ENCODE data around the gene CLEC16A.

Gene CLEC16A

GRCh38 chr16:11067697-11068141 is 123.4 kb downstream of the CLEC16A start:
- H3K9me3 ChIP-seq (ENCODE audit: insufficient read depth, low read depth, low read length) = no peaks in the 10 kb centered on the region
- no peak overlapping the region for H3K9ac ChIP-seq (ENCODE audit: low read depth, low read length)
- H3K4me1 ChIP-seq (ENCODE audit: insufficient read depth, low read length) = no peaks in the 10 kb centered on the region
- H3K27ac ChIP-seq (ENCODE audit: low read depth, low read length) = no peak overlapping the region
- peaks cover 7% of the 10 kb centered on the region for H3K36me3 ChIP-seq (ENCODE audit: insufficient read depth, low read length)
- WGBS = 95% methylated on average over 7 of the region's 7 CpGs
- H3K4me3 ChIP-seq (ENCODE audit: low read length) = no peak overlapping the region
- H3K27me3 ChIP-seq (ENCODE audit: insufficient read depth, low read length) = no peaks in the 10 kb centered on the region

GRCh38 chr16:11071829-11072228 is 127.5 kb downstream of the CLEC16A start:
- no peak overlapping the region for H3K27ac ChIP-seq (ENCODE audit: low read depth, low read length)
- no peaks in the 10 kb centered on the region for H3K27me3 ChIP-seq (ENCODE audit: insufficient read depth, low read length)
- no peak overlapping the region for H3K4me3 ChIP-seq (ENCODE audit: low read length)
- 95% methylated on average over 5 of the region's 5 CpGs for WGBS
- H3K4me1 ChIP-seq (ENCODE audit: insufficient read depth, low read length) = no peaks in the 10 kb centered on the region
- no peaks in the 10 kb centered on the region for H3K9me3 ChIP-seq (ENCODE audit: insufficient read depth, low read depth, low read length)
- no peak overlapping the region for H3K9ac ChIP-seq (ENCODE audit: low read depth, low read length)
- no peaks in the 10 kb centered on the region for H3K36me3 ChIP-seq (ENCODE audit: insufficient read depth, low read length)

- H3K9me3 ChIP-seq (ENCODE audit: insufficient read depth, low read depth, low read length) = no peaks in the 10 kb centered on the region
- no peak overlapping the region for H3K4me3 ChIP-seq (ENCODE audit: low read length)
- H3K27me3 ChIP-seq (ENCODE audit: insufficient read depth, low read length) = no peaks in the 10 kb centered on the region
- H3K9ac ChIP-seq (ENCODE audit: low read depth, low read length) = no peak overlapping the region
- no peaks in the 10 kb centered on the region for H3K4me1 ChIP-seq (ENCODE audit: insufficient read depth, low read length)
- no peaks in the 10 kb centered on the region for H3K36me3 ChIP-seq (ENCODE audit: insufficient read depth, low read length)
- no peak overlapping the region for H3K27ac ChIP-seq (ENCODE audit: low read depth, low read length)
- 91% methylated on average over 4 of the region's 5 CpGs for WGBS
Observed at GRCh38 chr16:11072420-11073153, 128.2 kb downstream of the CLEC16A start.

GRCh38 chr16:11073407-11073999 is 129.1 kb downstream of the CLEC16A start:
- no peaks in the 10 kb centered on the region for H3K27me3 ChIP-seq (ENCODE audit: insufficient read depth, low read length)
- H3K36me3 ChIP-seq (ENCODE audit: insufficient read depth, low read length) = no peaks in the 10 kb centered on the region
- H3K9ac ChIP-seq (ENCODE audit: low read depth, low read length) = no peak overlapping the region
- no peak overlapping the region for H3K4me3 ChIP-seq (ENCODE audit: low read length)
- WGBS = 93% methylated on average over 11 of the region's 11 CpGs
- H3K9me3 ChIP-seq (ENCODE audit: insufficient read depth, low read depth, low read length) = no peaks in the 10 kb centered on the region
- no peak overlapping the region for H3K27ac ChIP-seq (ENCODE audit: low read depth, low read length)
- H3K4me1 ChIP-seq (ENCODE audit: insufficient read depth, low read length) = no peaks in the 10 kb centered on the region

- no peaks in the 10 kb centered on the region for H3K27me3 ChIP-seq (ENCODE audit: insufficient read depth, low read length)
- H3K27ac ChIP-seq (ENCODE audit: low read depth, low read length) = no peak overlapping the region
- no peak overlapping the region for H3K9ac ChIP-seq (ENCODE audit: low read depth, low read length)
- H3K4me1 ChIP-seq (ENCODE audit: insufficient read depth, low read length) = no peaks in the 10 kb centered on the region
- no peaks in the 10 kb centered on the region for H3K36me3 ChIP-seq (ENCODE audit: insufficient read depth, low read length)
- H3K4me3 ChIP-seq (ENCODE audit: low read length) = no peak overlapping the region
- H3K9me3 ChIP-seq (ENCODE audit: insufficient read depth, low read depth, low read length) = no peaks in the 10 kb centered on the region
Observed at GRCh38 chr16:11074131-11074530, 129.8 kb downstream of the CLEC16A start.

GRCh38 chr16:11075163-11075562 is 130.8 kb downstream of the CLEC16A start:
- no peak overlapping the region for H3K27ac ChIP-seq (ENCODE audit: low read depth, low read length)
- 95% methylated on average over 4 of the region's 4 CpGs for WGBS
- no peak overlapping the region for H3K9ac ChIP-seq (ENCODE audit: low read depth, low read length)

GRCh38 chr16:11076259-11077018 is 132.1 kb downstream of the CLEC16A start:
- H3K4me3 ChIP-seq (ENCODE audit: low read length) = no peak overlapping the region
- no peaks in the 10 kb centered on the region for H3K36me3 ChIP-seq (ENCODE audit: insufficient read depth, low read length)
- H3K27me3 ChIP-seq (ENCODE audit: insufficient read depth, low read length) = no peaks in the 10 kb centered on the region
- no peak overlapping the region for H3K27ac ChIP-seq (ENCODE audit: low read depth, low read length)
- H3K9me3 ChIP-seq (ENCODE audit: insufficient read depth, low read depth, low read length) = no peaks in the 10 kb centered on the region
- WGBS = 83% methylated on average over 12 of the region's 13 CpGs
- H3K9ac ChIP-seq (ENCODE audit: low read depth, low read length) = no peak overlapping the region; the same call in 1 of the 2 replicates
- H3K4me1 ChIP-seq (ENCODE audit: insufficient read depth, low read length) = no peaks in the 10 kb centered on the region; the same call in 1 of the 2 replicates

More at GRCh38 chr16:11075163-11075562, 130.8 kb downstream of the CLEC16A start:
- Histone ChIP-seq H3K36me3 (ENCODE audit: insufficient read depth, low read length) (no peaks in the 10 kb centered on the region), H3K27me3 (ENCODE audit: insufficient read depth, low read length) (no peaks in the 10 kb centered on the region), H3K9me3 (ENCODE audit: insufficient read depth, low read depth, low read length) (no peaks in the 10 kb centered on the region), H3K4me1 (ENCODE audit: insufficient read depth, low read length) (no peaks in the 10 kb centered on the region; the same call in 1 of the 2 replicates), H3K4me3 (ENCODE audit: low read length) (no peak overlapping the region)

GRCh38 chr16:11078812-11079459 is 134.6 kb downstream of the CLEC16A start:
- 98% methylated on average over 5 of the region's 5 CpGs for WGBS
- no peaks in the 10 kb centered on the region; the same call in 1 of the 2 replicates for H3K4me1 ChIP-seq (ENCODE audit: insufficient read depth, low read length)
- no peak overlapping the region for H3K27ac ChIP-seq (ENCODE audit: low read depth, low read length)
- no peak overlapping the region for H3K4me3 ChIP-seq (ENCODE audit: low read length)
- no peak overlapping the region for H3K9ac ChIP-seq (ENCODE audit: low read depth, low read length)
- no peaks in the 10 kb centered on the region for H3K36me3 ChIP-seq (ENCODE audit: insufficient read depth, low read length)
- H3K9me3 ChIP-seq (ENCODE audit: insufficient read depth, low read depth, low read length) = no peaks in the 10 kb centered on the region
- no peaks in the 10 kb centered on the region for H3K27me3 ChIP-seq (ENCODE audit: insufficient read depth, low read length)

- no peak overlapping the region for H3K27ac ChIP-seq (ENCODE audit: low read depth, low read length)
- no peak overlapping the region for H3K4me3 ChIP-seq (ENCODE audit: low read length)
- no peaks in the 10 kb centered on the region for H3K9me3 ChIP-seq (ENCODE audit: insufficient read depth, low read depth, low read length)
- 91% methylated on average over 6 of the region's 6 CpGs for WGBS
- no peaks in the 10 kb centered on the region for H3K36me3 ChIP-seq (ENCODE audit: insufficient read depth, low read length)
- H3K9ac ChIP-seq (ENCODE audit: low read depth, low read length) = no peak overlapping the region
- no peaks in the 10 kb centered on the region; the same call in 1 of the 2 replicates for H3K4me1 ChIP-seq (ENCODE audit: insufficient read depth, low read length)
- no peaks in the 10 kb centered on the region for H3K27me3 ChIP-seq (ENCODE audit: insufficient read depth, low read length)
Observed at GRCh38 chr16:11079652-11080187, 135.4 kb downstream of the CLEC16A start.

GRCh38 chr16:11080327-11080967 is 136.1 kb downstream of the CLEC16A start:
- H3K4me3 ChIP-seq (ENCODE audit: low read length) = no peak overlapping the region
- H3K36me3 ChIP-seq (ENCODE audit: insufficient read depth, low read length) = no peaks in the 10 kb centered on the region
- no peaks in the 10 kb centered on the region for H3K27me3 ChIP-seq (ENCODE audit: insufficient read depth, low read length)
- H3K4me1 ChIP-seq (ENCODE audit: insufficient read depth, low read length) = no peaks in the 10 kb centered on the region; the same call in 1 of the 2 replicates
- no peak overlapping the region for H3K27ac ChIP-seq (ENCODE audit: low read depth, low read length)
- no peak overlapping the region for H3K9ac ChIP-seq (ENCODE audit: low read depth, low read length)
- H3K9me3 ChIP-seq (ENCODE audit: insufficient read depth, low read depth, low read length) = no peaks in the 10 kb centered on the region
- WGBS = 90% methylated on average over 10 of the region's 10 CpGs

All from HUES64 (cell line).